A549 (cell line): ENCODE data around the gene TRIP13. TPM values are rescaled to one million over a fixed set of nuclear protein-coding genes. Genes with fewer than 3 reads are reported as not detected.
A peak's percentile ranks its signal among the peaks of the same experiment; 100 is the strongest.

Experiments
- ATAC-seq, 2 experiments: fragments of 200-7000 bp in 1 of 2; fragments of >200 bp in 1 of 2; cut with Nextera tagmentation in 1 of 2; cut with Tn5 transposase in 1 of 2; 3 replicates each; pipeline versions ENCODE4 v1.8.0 to v1.9.1; 2018 to 2020; ENCODE audit warnings: mild to moderate bottlenecking in 1 of 2, moderate library complexity in 1 of 2
- CTCF ChIA-PET: fragments of 300-600 bp; sonication (Branson Sonifier 250); formaldehyde crosslinking; extraction: SDS; loops from one replicate; lab custom pipeline; 2021; ENCODE audit warnings: antibody characterized with exemption, inconsistent platforms; lab: Yijun Ruan, JAX
- POLR2A ChIA-PET: fragments of 350-600 bp; formaldehyde crosslinking; extraction: SDS; loops from one replicate; lab custom pipeline; 2021; ENCODE audit warnings: antibody characterized with exemption, inconsistent platforms; lab: Yijun Ruan, JAX
- DNase-seq, 2 experiments: peaks; one replicate each; pipeline versions ENCODE4 v3.0.0 to v3.0.0-alpha.2; 2011 to 2016; ENCODE audit warnings: low read depth in 1 of 2, low spot score in 1 of 2
- FAIRE-seq: peaks from 2 replicates; lab custom pipeline; 2011; peaks lifted over from hg19 to GRCh38; lab: Jason Lieb, UNC
- H3K27ac ChIP-seq, 2 experiments: fragments of >200 bp; sonication (Bioruptor Twin); formaldehyde crosslinking; 3 replicates each; pipeline ENCODE4 v1.5.1; 2016 to 2017
- H3K4me1 ChIP-seq: fragments of >200 bp; sonication (Bioruptor Twin); formaldehyde crosslinking; 3 replicates; pipeline ENCODE4 v1.6.1; 2016
- H3K4me2 ChIP-seq: fragments of >200 bp; sonication (Bioruptor Twin); formaldehyde crosslinking; 3 replicates; pipeline ENCODE4 v1.6.1; 2016
- H3K4me3 ChIP-seq: fragments of >200 bp; sonication (Bioruptor Twin); formaldehyde crosslinking; 3 replicates; pipeline ENCODE4 v1.5.1; 2016
- H3K9me3 ChIP-seq: fragments of >200 bp; sonication (Bioruptor Twin); formaldehyde crosslinking; 3 replicates; pipeline ENCODE4 v1.6.1; 2016
- BHLHE40 ChIP-seq: IDR thresholded peaks from 2 replicates; pipeline ENCODE4 v1.6.1; 2012; ENCODE audit warnings: low read depth, low read length, inconsistent platforms
- CHD2 ChIP-seq: fragments of 150-350 bp; IDR thresholded peaks from 2 replicates; pipeline ENCODE4 v1.6.1; 2014; ENCODE audit warnings: low read length; ENCODE audit not compliant: partially characterized antibody
- CTCF ChIP-seq: fragments of >200 bp; sonication (Bioruptor Twin); formaldehyde crosslinking; IDR thresholded peaks from 3 replicates; pipeline ENCODE4 v1.5.1; 2016
- EHF ChIP-seq: fragments of 250-450 bp; sonication (Bioruptor Pico); IDR thresholded peaks from 2 replicates; pipeline ENCODE4 v1.5.0; 2020; ENCODE audit warnings: mild to moderate bottlenecking
- ESRRA ChIP-seq: fragments of 150-350 bp; IDR thresholded peaks from 2 replicates; pipeline ENCODE4 v1.6.1; 2014; ENCODE audit warnings: mild to moderate bottlenecking, low read length, borderline replicate concordance
- GATA3 ChIP-seq: IDR thresholded peaks from 2 replicates; pipeline ENCODE4 v1.6.1; 2012; ENCODE audit warnings: borderline replicate concordance
- HEYL ChIP-seq: fragments of 250-450 bp; sonication (Bioruptor Pico); IDR thresholded peaks from 2 replicates; pipeline ENCODE4 v1.8.0; 2021; ENCODE audit warnings: mild to moderate bottlenecking, moderate library complexity
- HMGXB4 ChIP-seq: fragments of 250-450 bp; sonication (Bioruptor Pico); IDR thresholded peaks from 2 replicates; pipeline ENCODE4 v1.5.0; 2021; ENCODE audit warnings: mild to moderate bottlenecking, moderate library complexity, borderline replicate concordance
- HOXB13 ChIP-seq: fragments of 250-450 bp; sonication (Bioruptor Pico); IDR thresholded peaks from 2 replicates; pipeline ENCODE4 v1.5.0; 2020; ENCODE audit warnings: low read depth, mild to moderate bottlenecking, moderate library complexity
- JUN ChIP-seq, 2 experiments: fragments of >200 bp; sonication (Bioruptor Twin); formaldehyde crosslinking; IDR thresholded peaks; 2 replicates in 1 of 2; 3 replicates in 1 of 2; pipeline ENCODE4 v1.6.1; 2016 to 2017
- MAFK ChIP-seq: fragments of 450-650 bp; IDR thresholded peaks from 2 replicates; pipeline ENCODE4 v1.6.1; 2014; ENCODE audit not compliant: partially characterized antibody
- NFE2L2 ChIP-seq: fragments of 150-350 bp; conservative IDR thresholded peaks from 2 replicates; pipeline ENCODE4 v1.6.1; 2014; ENCODE audit warnings: low read length
- NPAS2 ChIP-seq: fragments of 250-450 bp; sonication (Bioruptor Pico); IDR thresholded peaks from 2 replicates; pipeline ENCODE4 v1.8.0; 2022; ENCODE audit warnings: mild to moderate bottlenecking, moderate library complexity, borderline replicate concordance
- PHF8 ChIP-seq: fragments of 200-600 bp; sonication (generic); IDR thresholded peaks from 2 replicates; pipeline ENCODE4 v1.6.1; 2016; ENCODE audit warnings: low read depth, mild to moderate bottlenecking, antibody characterized with exemption, moderate library complexity, borderline replicate concordance
- POLR2AphosphoS2 ChIP-seq: conservative IDR thresholded peaks from 2 replicates; pipeline ENCODE4 v1.6.1; 2012; ENCODE audit warnings: low read length, improper control_type of control experiment, inconsistent platforms
- RFX5 ChIP-seq: fragments of 450-650 bp; IDR thresholded peaks from 2 replicates; pipeline ENCODE4 v1.7.1; 2014; ENCODE audit warnings: antibody characterized with exemption, mild to moderate bottlenecking, moderate library complexity
- RNF2 ChIP-seq: fragments of 200-600 bp; sonication (generic); IDR thresholded peaks from 2 replicates; pipeline ENCODE4 v1.6.1; 2016; ENCODE audit warnings: low read depth, mild to moderate bottlenecking, antibody characterized with exemption, moderate library complexity, borderline replicate concordance
- SMC3 ChIP-seq: fragments of >200 bp; sonication (Bioruptor Twin); formaldehyde crosslinking; IDR thresholded peaks from 3 replicates; pipeline ENCODE4 v1.6.1; 2018; ENCODE audit warnings: inconsistent platforms
- SREBF2 ChIP-seq: fragments of 450-650 bp; IDR thresholded peaks from 2 replicates; pipeline ENCODE4 v1.6.1; 2014; ENCODE audit warnings: mild to moderate bottlenecking, moderate library complexity
- TFCP2L1 ChIP-seq: fragments of 250-450 bp; sonication (Bioruptor Pico); IDR thresholded peaks from 2 replicates; pipeline ENCODE4 v1.5.0; 2021; ENCODE audit warnings: mild to moderate bottlenecking
- ZNF302 ChIP-seq: fragments of 250-450 bp; sonication (Bioruptor Pico); IDR thresholded peaks from 2 replicates; pipeline ENCODE4 v1.9.0; 2021; ENCODE audit warnings: inconsistent platforms, mild to moderate bottlenecking, moderate library complexity
- WGBS: methylation state at CpG from one replicate; pipeline ENCODE4 v1.1.6; 2017; ENCODE audit errors: missing lambda C conversion rate; 5-methylcytosine and 5-hydroxymethylcytosine counted together
- polyA plus RNA-seq, 4 experiments: library from polyadenylated mRNA; depleted of rRNA in 3 of 4; stranded (reverse); fragments of >200 nt; fragmentation: RNase III in 1 of 4; extraction: RNeasy Plus Mini Kit Qiagen cat#74134 plus additional on column Dnase treatment in 1 of 4; gene quantifications; 2 replicates in 3 of 4; 3 replicates in 1 of 4; pipeline ENCODE4 v1.2.3, GENCODE V29; 2011 to 2017
- TF ChIP-seq, protein P1 (sequence below): fragments of 200-600 bp; sonication (generic); IDR thresholded peaks from 2 replicates; pipeline ENCODE4 v1.6.1; 2016; ENCODE audit warnings: antibody characterized with exemption, mild to moderate bottlenecking, moderate library complexity
- TF ChIP-seq, protein P2 (sequence below): IDR thresholded peaks from 2 replicates; pipeline ENCODE4 v1.6.1; 2012

The TRIP13 gene
- polyA plus RNA-seq, 2 of the 4 experiments (the other 2 are of a cell fraction): 54.0 to 62.4 TPM

- Histone ChIP-seq H3K27ac (no peak overlapping the region), H3K4me2 (no peak overlapping the region), H3K4me1 (peaks cover 24% of the 10 kb centered on the region), H3K4me3 (no peak overlapping the region), H3K9me3 (no peaks in the 10 kb centered on the region)
- ATAC-seq (no peak), DNase-seq (no peak), FAIRE-seq (no peak)
- ChIA-PET POLR2A (no interaction called here), CTCF (interaction anchor here (1.4 to 9.3 kb wide), 4 partner anchors 8 to 259 kb away, joined by 3 to 89 read pairs (median 31); partner anchors contain the start of genes BRD9 and TRIP13)
- 95% methylated on average over 6 of the region's 8 CpGs for WGBS
- TF ChIP-seq SREBF2 (no peak), NFE2L2 (no peak), NPAS2 (no peak), JUN (IDR thresholded peaks at IDR 0.05) (no peak), ZNF302 (CRISPR knock-in tag) (no peak)
- TF ChIP-seq, all 56 proteins: peak for 0
These were observed 16.4 kb downstream of the TRIP13 start for GRCh38 chr5:909086-909485.

GRCh38 chr5:909994-910768 lies 17.5 kb downstream of the TRIP13 start:
- CTCF ChIA-PET: interaction anchor here (0.8 to 5.4 kb wide), 3 partner anchors 8 to 240 kb away, joined by 3 to 46 read pairs (median 6); no protein-coding TSS in a partner anchor
- Histone ChIP-seq H3K9me3 (no peaks in the 10 kb centered on the region), H3K27ac (peak overlapping the region in 1 of 2 experiments; percentile 57; a peak in 3 of 6 replicates)
- FAIRE-seq: no peak
- WGBS: 94% methylated on average over 18 of the region's 18 CpGs
- TF ChIP-seq SREBF2 (no peak), HOXB13 (CRISPR knock-in tag) (no peak), CHD2 (no peak), SMC3 (no peak), ESRRA (no peak)
- TF ChIP-seq, protein P1, sequence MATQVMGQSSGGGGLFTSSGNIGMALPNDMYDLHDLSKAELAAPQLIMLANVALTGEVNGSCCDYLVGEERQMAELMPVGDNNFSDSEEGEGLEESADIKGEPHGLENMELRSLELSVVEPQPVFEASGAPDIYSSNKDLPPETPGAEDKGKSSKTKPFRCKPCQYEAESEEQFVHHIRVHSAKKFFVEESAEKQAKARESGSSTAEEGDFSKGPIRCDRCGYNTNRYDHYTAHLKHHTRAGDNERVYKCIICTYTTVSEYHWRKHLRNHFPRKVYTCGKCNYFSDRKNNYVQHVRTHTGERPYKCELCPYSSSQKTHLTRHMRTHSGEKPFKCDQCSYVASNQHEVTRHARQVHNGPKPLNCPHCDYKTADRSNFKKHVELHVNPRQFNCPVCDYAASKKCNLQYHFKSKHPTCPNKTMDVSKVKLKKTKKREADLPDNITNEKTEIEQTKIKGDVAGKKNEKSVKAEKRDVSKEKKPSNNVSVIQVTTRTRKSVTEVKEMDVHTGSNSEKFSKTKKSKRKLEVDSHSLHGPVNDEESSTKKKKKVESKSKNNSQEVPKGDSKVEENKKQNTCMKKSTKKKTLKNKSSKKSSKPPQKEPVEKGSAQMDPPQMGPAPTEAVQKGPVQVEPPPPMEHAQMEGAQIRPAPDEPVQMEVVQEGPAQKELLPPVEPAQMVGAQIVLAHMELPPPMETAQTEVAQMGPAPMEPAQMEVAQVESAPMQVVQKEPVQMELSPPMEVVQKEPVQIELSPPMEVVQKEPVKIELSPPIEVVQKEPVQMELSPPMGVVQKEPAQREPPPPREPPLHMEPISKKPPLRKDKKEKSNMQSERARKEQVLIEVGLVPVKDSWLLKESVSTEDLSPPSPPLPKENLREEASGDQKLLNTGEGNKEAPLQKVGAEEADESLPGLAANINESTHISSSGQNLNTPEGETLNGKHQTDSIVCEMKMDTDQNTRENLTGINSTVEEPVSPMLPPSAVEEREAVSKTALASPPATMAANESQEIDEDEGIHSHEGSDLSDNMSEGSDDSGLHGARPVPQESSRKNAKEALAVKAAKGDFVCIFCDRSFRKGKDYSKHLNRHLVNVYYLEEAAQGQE: no peak
- TF ChIP-seq, all 56 proteins: peak for 0
- POLR2A ChIA-PET: interaction anchor here (0.5 kb wide), 1 partner anchor 238 kb away, joined by 3 read pairs; no protein-coding TSS in a partner anchor
- Histone ChIP-seq H3K4me2 (no peak overlapping the region), H3K4me1 (peaks cover 24% of the 10 kb centered on the region), H3K4me3 (no peak overlapping the region)
- ATAC-seq (no peak), DNase-seq (no peak)

GRCh38 chr5:910769-911160 lies 18.1 kb downstream of the TRIP13 start:
- FAIRE-seq (no peak), DNase-seq (no peak), ATAC-seq (no peak)
- ChIA-PET CTCF (interaction anchor here (0.8 kb wide), 1 partner anchor 9 kb away, joined by 6 read pairs; no protein-coding TSS in a partner anchor), POLR2A (no interaction called here)
- 97% methylated on average over 7 of the region's 7 CpGs for WGBS
- no peaks in the 10 kb centered on the region for H3K9me3 ChIP-seq
- H3K27ac ChIP-seq: peak overlapping the region; percentile 23 to 57; a peak in 3 of 6 replicates
- no peak overlapping the region for H3K4me2 ChIP-seq
- no peak overlapping the region for H3K4me3 ChIP-seq
- peaks cover 24% of the 10 kb centered on the region for H3K4me1 ChIP-seq
- TF ChIP-seq HEYL (CRISPR knock-in tag) (no peak), RNF2 (no peak), JUN (IDR thresholded peaks at IDR 0.05) (no peak), RFX5 (no peak), CTCF (no peak), PHF8 (no peak), POLR2AphosphoS2 (no peak), BHLHE40 (no peak), GATA3 (no peak), MAFK (no peak), EHF (CRISPR knock-in tag) (no peak), TFCP2L1 (CRISPR knock-in tag) (no peak), SREBF2 (no peak), HMGXB4 (CRISPR knock-in tag) (no peak)
- TF ChIP-seq, protein P2, sequence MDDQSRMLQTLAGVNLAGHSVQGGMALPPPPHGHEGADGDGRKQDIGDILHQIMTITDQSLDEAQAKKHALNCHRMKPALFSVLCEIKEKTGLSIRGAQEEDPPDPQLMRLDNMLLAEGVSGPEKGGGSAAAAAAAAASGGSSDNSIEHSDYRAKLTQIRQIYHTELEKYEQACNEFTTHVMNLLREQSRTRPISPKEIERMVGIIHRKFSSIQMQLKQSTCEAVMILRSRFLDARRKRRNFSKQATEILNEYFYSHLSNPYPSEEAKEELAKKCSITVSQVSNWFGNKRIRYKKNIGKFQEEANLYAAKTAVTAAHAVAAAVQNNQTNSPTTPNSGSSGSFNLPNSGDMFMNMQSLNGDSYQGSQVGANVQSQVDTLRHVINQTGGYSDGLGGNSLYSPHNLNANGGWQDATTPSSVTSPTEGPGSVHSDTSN: no peak
